ENCODE measurements around the gene LRRC8D. TPM values are rescaled to one million over a fixed set of nuclear protein-coding genes. Genes with fewer than 3 reads are reported as not detected.
"Not testable (repeated sequence)": the region's sequence is repeated elsewhere in the genome, so short reads cannot be mapped to it uniquely, and the experiment has no call there.

Gene LRRC8D
- total RNA-seq, 1 donor from 2014 or later: 29.8 TPM

GRCh38 chr1:89913353-89914095, 92.7 kb downstream of the LRRC8D start:
- no peak for DNase-seq

DNA sequence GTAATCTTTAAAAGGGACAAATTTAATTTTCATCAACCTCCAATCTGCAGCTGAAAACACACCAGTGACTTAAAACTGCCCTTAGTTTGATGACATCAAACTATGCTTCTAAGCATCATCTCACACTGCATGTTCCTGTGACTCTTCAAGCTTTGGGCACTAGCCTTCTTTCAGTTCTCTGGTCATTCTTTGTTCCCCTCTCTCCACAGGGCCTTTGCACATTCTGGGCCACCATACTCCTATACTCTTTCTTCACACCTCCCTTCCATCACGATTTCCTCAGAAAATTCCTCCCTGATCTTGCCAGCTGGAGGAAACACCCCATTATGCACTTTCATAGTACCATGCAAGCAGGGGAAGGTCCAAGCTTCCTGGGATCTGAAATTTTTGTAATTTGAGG, 96.5 kb downstream of the LRRC8D start:
- DNase-seq: no peak

DNA sequence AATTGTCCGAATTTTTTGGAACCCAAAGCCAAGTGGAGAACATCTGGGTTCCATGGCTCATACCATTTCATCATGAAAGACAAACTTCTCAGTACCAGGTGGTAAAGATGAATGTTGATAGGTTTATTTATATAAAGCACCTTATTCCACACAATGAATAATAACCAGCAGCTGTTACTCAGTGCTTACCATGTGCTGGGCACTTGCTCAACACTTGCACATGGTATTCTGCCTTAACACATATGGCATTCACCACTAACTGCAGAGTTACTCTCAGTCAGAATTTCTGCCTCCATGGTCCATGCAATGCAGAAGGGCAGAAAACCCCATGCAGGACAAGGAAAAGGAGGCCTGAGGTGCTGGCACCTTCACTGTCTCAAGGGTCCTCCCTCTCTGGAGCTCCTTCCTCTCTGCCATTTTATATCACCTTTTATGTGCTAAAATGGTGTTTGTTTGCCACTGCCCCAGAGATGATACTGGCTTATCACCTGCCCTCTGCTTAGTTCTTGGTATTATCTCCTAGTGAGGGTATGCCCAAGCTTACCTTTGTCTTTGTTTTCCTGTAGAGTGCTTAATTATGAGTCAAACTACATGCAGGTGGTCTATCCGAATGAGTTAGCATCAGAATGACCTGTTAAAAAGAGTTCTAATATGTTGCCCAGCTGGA, 97.4 kb downstream of the LRRC8D start:
- DNase-seq: no peak

DNA sequence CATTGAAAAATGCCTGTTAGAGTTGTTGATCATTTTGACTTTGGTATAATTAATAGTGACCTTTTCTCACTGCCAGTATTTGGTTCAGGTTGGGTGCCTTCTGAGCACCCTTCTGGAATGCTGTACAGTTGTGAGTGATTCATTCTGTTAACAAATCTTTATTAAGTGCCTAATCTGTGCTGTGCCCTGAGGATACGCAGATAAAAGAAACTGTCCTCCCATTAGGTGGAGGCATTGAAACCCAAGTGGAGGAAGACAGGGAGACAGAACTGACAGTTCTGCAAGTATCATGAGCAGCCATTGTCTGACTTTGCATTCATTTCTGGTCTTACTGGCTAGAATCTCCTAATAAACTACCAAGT, 97.9 kb downstream of the LRRC8D start:
- DNase-seq: no peak

DNA sequence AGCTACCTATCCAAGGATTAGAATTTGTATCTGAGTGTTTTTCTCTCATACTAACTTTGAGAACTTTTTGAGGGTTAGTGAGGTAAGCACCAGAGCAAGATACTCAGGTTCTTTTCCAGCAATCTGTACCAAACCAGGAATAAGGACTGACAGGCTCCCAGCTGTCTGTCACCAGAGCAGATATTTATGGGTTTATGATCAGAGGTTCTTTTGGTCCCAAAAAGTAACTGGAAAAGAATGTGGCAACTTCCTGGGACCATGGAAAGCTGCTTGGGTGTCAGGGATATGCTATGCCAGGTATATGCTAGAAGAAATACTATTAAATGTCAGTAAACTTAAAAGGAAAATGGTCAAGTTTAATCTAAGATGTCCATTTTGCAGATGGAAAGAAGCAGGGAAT, 98.3 kb downstream of the LRRC8D start:
- DNase-seq: no peak

DNA sequence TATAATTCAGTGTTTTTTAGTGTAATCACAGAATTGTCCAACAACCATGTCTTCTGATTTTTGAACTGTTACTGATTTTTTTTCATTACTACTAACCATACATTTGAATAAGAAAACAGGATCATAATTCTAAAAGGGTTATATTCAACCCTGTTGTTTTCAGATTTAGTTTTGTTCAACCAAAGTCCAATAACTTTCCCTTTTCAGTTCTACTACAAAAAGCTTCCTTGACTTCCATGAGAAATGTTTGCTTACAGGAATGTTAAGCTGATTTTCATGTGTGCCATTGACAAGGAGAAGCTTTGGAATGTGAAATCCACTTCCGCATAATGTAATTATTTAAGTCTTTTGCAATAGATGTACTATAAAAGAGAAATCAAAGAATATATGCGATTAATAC, 102.1 kb downstream of the LRRC8D start:
- DNase-seq: no peak

- no peak for DNase-seq
Observed at GRCh38 chr1:89923517-89923916, 102.7 kb downstream of the LRRC8D start.

GRCh38 chr1:89924075-89924474, 103.2 kb downstream of the LRRC8D start:
- not testable (repeated sequence) for DNase-seq

DNA sequence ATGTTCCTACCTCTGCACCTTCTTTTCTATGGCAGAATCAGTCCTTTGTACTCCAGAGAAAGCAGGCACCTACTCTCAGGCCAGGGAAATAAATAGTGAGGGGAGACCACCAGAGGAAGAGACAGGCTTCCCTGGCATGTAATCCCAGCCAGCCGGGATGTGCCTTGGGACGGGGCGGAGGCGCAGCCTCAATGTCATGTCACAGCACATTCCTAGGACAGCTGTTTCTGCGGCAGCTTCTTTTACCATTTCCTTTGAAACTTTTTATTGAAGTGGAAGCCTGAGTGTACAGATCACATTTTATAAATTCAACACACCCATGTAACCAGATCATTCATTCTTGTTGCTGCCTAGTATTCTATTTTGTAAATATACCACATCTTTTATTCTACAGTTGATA, 106.2 kb downstream of the LRRC8D start:
- DNase-seq: no peak

DNA sequence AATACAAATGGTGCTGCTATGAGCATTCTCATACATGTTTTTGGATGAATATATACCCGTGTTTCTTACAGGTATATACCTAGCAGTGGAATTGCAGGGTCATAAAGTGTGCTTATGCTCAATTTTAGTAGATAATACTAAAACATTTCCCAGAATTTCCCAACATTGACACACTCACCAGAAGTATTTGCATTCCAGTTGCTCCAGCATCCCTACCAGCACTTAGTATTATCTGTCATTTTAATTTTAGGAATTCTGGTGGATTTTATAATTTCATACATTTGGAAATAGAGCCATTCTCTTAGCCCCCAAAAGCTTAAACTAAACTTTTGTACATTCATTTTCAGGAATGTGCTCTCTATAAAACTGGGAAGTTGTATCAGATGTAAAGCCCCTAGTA, 106.6 kb downstream of the LRRC8D start:
- no peak for DNase-seq

- DNase-seq: no peak
Observed at GRCh38 chr1:89928506-89928905, 107.7 kb downstream of the LRRC8D start.

DNA sequence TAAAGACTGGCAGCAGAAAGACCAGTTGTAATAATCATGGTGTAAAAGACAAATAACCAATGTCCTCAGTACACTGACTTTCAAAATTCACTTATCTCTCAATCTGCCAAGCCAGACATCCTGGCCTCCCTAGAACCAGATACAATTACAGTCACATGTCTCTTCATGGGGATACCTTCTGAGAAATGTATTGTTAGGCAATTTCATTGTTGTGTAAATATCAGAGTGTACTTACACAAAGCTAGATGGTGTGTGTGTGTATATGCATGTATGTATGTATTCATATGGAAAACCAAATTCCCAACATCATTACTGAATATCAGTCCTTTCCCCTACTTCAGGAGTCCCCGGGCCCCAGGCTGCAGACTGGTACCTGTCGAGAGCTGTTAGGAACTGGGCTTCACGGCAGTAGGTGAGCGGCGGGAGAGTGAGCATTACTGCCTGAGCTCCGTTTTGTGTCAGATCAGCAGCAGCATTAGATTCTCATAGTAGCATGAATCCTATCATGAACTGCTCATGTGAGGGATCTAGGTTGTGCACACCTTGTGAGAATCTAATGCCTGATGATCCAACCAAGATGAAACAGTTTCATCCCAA, 108.7 kb downstream of the LRRC8D start:
- DNase-seq: no peak

DNA sequence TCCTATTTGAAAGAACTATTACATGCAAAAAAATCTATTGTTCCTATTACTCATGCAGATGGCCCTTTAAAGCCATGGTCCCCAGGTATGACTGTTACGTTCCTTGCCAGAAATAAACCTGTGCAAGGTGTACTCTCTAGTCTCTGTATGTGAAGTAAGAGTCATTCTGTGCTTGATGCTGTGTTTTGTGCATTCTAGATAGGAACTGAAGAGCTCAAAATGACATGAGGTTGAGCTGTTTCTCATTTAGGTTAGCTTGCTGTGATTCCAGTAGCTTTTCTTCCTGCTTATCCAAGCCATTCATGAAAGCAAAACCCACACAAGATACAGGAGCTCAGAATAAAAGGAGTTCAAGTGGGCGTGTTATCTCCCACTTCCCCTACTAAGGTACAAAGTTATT, 109.7 kb downstream of the LRRC8D start:
- DNase-seq: no peak

DNA sequence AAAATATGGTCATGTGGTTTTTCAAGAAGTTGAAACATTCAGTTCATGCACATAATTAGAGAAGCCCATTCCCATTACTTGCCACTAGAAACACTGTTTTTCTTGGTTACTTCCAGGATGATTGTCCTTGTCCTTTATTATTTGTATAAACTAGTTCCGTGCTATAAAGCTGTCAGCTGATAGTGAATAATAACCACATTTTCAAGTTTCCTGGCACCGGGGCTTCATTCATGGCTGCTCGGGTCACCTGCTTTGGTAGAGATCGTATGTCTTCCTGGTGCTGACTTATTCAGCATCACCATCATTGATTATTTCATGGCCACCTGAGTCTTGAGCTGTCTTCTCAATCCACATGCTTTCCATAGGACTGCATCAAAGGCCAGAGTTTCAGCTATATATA, 111.1 kb downstream of the LRRC8D start:
- no peak for DNase-seq

GRCh38 chr1:89932598-89933364, 111.9 kb downstream of the LRRC8D start:
- DNase-seq: no peak

GRCh38 chr1:89934461-89934860, 113.6 kb downstream of the LRRC8D start:
- DNase-seq: no peak

GRCh38 chr1:89935235-89935634, 114.4 kb downstream of the LRRC8D start:
- DNase-seq: no peak

- DNase-seq: no peak
Observed at GRCh38 chr1:89936694-89937093, 115.9 kb downstream of the LRRC8D start.

DNA sequence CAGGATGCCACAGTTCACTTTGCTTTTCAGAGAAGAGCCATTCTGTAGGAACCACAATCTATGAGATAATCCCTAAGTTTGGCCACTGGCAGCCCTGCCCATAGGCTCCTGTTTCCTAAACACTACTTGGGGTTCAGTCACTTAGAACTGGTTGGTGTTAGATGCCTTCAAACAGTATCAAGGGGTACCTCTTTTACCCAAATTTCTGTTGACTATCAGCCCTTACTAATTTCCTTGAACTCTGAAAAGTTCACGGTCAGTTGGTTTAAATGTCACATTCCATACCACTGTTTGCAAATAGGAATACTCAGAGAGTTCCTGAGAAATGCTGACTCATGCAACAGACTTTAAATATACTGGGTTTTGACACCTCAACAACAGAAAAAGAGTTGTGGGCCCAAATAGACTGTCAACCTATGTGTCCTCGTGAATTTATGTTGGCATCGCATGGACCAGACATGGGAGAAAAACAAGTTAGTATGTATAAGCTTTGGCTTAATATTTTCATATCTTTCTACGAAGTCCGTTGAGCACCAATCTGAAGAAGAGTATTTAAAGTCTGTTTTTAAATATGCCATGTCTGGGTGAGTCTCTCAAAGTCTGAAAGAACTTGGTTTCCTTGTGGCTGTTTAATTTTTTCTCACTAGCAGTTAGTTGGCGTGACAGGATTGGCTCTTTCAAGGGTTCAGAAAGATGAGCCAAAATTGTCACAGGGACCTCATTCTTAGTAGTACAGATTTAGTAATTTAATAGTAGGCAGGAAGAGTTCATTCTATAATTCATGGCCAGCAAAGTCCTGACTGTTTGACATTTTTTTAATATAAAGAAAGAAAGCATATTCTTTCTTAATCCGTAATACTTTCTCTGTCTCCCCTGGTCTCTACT, 117.6 kb downstream of the LRRC8D start:
- DNase-seq: no peak

DNA sequence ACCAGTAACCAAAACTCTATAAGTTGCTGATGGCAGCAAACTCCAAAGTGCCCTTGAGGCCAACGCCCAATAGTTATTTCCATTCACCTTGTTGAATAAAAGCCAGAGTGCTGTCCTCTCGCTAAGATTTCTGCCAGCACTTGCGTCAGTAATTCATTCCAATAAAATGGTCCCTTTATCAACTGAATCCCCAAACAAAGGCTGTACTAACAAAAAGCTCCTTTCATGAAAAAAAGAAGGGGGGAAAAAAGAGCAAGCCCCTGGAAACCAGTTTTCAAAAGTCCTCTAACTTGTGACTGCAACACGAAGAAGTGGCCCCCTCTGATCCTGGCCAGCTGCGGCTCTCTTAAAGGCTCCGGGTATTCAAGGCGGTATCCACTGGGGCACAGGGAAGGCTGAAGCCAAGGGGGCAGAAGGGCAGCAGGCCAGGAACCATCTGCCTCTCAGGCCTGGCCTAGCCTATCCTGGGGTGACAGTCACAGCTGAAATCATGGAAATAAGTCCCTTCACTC, 118.3 kb downstream of the LRRC8D start:
- no peak for DNase-seq

- no peak for DNase-seq
Observed at GRCh38 chr1:89939693-89940438, 119.0 kb downstream of the LRRC8D start.

All from occipital lobe (tissue), 2 donors.